HG02763 (cell line): Measurements from ENCODE around the gene TMEM26.
"Not testable (repeated sequence)": the region's sequence is repeated elsewhere in the genome, so short reads cannot be mapped to it uniquely, and the experiment has no call there.

Source experiments
- ATAC-seq: cut with Tn5 transposase; IDR thresholded peaks from one replicate; pipeline ENCODE4 v1.9.1; 2021; ENCODE audit warnings: mild to moderate bottlenecking, moderate library complexity; ENCODE audit not compliant: unreplicated experiment

Gene TMEM26

DNA sequence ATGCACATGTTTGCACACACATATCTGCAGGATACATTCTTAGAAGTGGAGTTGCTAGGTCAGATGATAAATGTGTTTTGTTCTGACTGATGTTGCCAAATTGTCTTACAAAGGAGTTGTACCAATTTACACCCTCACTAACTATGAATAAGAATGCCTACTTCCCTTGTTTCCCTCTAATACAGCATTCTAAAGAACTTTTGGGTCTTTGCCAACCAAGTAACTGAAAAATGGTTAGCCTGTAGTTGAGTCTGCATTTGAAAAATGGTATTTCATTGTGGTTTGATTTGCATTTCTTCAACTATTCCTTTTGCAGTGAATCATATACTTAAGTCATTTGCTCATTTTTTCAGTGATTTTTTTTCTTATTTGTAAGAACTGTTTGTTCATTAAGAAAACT is 48.4 kb downstream of the TMEM26 start:
- no peak for ATAC-seq

DNA sequence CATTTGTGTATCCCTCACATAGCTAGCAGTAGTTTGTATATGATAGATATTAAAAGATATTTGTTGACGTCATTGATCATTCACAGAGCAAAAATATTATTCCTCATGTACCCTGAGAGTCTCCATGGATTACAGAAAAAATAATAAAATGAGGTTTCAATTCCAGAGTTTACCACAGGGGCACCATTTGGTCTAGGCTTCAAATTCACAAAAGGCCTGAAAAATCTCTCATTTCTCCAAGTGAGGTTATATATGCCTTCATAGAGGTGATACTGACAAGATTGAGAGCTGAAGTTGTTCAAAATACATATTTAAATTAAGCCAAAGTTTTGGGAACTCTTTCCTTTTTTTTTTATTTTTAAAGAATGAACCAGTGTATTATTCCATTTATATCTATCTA is 52.7 kb downstream of the TMEM26 start:
- ATAC-seq = no peak

DNA sequence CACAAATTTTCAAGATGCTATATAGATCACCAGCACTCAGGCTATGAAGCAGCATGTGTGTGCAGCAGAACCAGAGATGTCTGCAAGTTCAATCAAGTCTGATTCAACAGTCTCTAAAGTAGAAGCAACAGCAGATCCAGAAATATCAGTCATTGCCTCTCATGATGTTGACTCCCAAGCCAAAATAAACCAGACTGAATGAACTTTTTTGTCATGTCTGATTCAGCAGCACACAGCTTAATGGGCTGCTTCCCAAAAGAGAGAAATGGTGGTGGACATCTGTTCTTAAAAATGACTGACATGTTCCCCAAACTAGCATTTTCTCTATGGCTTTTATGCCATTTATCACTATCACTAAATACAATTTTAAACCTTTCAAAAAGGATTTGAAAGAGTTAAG is 53.8 kb downstream of the TMEM26 start:
- ATAC-seq = no peak

DNA sequence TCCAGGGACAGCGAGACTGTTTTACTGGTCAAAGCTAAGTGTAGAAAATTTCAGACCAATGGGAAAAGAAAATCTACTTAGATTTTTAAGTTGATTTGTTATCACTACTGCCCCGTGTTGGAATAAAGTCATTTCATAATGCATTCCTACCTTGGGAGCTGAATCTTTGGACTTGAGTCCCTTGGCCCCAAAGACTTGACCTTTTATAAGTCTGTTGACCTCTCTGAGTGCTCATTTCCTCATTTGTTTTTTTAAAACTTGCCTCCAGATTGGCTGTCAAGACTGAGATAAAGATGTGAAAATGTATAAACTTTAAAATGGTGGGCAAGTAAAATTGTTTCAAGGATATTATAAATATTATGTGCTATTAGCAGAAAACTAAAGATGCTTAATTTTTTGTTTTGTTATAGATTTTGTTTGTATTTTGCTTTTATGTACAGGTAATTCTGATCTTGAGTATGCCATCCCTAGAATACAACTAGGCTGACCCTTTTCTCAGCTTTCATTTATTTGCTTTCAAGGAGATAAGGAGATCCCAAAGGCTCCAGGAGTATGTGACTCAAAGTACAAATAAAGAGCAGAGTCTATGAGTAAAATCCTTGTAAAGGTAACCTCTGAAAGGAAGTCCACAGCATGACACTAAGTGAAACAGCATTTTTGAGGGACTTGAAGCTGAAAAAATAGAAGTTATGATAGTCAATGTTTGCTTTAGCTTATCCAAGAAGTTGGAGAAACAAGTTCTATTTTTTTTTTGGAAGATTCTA is 54.6 kb downstream of the TMEM26 start:
- no peak for ATAC-seq

DNA sequence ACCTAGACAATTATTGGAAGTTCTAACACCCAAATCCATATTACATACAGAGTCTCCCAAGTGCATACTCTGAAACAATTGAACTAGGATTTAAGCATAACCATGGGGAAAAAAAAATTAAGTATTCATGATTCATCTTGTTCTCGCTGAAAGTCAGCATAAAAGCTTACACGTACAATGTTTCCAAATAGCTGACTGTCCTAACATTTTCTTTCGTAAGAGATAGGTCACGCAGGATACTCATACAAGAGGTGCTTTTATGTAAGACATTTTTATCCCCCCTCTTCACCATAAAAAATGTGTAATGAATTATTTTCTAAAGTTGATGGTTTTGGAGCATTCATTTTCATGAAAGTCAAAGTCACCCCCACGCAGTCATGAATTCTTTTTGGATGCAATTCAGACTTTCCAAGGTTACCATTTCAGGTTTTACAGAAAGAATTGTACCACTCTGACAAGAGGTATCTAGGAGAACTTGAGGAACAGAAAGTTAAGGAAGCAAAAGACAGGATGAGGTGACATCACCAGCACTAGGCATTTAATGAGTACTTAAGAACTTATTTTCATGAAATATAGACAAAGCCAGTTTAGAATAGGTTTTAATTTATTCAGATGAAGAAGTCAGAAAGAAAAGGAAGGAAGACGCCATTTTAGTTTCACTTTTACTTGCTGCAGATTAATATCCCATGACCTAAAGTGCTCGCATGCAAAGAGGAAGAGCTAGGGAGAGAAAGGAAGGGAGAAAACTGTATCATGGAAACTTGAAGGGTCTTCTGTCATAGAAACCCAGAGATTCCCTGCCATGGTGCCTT is 55.8 kb downstream of the TMEM26 start:
- peak; percentile 70 for ATAC-seq

DNA sequence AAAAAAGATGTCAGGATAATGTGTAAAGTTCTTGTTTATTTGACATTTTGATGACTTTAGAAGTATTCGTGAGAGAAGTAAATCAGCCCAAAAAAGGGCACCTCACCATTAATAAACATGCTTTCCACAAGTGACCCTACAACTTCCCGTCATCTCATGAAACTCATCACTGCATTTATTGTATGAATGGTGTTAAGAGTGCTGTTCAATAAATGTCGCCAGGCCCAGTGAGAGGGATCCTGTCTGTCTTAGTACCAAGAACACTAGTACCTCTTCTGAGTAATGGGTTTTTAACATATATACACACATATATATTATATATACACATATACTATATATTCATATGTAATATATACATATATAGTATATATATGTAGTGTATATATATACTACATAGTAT is 61.9 kb downstream of the TMEM26 start:
- ATAC-seq = peak; percentile 28

DNA sequence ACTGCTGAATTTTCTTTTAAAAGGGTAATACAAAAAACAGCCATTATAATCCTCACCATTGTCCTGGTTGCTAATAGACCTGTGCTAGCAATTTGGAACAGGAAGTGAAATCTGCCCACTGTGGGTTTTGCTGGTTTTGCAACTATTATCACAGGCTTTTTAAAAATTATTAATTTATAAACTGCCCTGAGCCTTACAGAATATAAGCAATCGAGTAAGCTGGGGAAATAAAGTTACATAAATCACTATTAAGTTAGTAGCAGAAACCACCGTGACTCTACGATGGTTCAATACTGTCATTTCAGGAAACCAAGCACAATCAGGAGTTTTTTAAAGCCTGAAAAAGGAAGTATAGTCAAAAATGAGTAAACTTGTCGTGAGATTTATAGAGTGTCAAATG is 62.3 kb downstream of the TMEM26 start:
- peak; percentile 79 for ATAC-seq

DNA sequence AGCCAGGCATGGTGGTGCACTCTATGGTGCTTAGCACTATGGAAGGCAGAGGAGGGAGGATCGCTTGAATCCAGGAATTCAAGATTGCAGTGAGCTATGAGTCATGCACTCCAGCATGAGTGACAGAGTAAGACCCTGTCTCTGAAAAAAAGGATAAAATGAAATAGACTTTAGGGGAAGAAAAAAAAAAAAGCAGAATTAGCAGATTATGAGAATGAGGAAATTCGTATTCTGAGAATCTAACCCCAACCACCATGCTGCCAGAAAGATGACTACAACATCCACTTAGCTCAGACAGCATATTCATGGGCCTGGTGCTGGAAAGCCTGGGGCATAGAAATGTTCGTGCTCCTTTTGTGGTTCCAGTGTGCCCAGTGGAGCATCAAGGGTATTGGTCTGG is 63.3 kb downstream of the TMEM26 start:
- no peak for ATAC-seq

DNA sequence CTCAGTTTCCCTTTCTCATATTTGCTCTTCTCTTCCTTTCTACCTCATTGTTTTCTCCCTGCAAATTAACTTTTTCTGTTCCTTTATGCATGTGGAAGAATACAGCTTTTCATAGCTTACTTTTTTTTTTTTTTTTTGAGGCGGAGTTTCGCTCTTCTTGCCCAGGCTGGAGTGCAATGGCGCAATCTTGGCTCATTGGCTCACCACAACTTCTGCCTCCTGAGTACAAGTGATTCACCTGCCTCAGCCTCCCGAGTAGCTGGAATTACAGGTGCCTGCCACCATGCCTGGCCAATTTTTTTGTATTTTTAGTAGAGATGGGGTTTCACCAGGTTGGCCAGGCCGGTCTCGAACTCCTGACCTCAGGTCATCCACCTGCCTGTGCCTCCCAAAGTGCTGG is 64.2 kb downstream of the TMEM26 start:
- ATAC-seq = not testable (repeated sequence)

DNA sequence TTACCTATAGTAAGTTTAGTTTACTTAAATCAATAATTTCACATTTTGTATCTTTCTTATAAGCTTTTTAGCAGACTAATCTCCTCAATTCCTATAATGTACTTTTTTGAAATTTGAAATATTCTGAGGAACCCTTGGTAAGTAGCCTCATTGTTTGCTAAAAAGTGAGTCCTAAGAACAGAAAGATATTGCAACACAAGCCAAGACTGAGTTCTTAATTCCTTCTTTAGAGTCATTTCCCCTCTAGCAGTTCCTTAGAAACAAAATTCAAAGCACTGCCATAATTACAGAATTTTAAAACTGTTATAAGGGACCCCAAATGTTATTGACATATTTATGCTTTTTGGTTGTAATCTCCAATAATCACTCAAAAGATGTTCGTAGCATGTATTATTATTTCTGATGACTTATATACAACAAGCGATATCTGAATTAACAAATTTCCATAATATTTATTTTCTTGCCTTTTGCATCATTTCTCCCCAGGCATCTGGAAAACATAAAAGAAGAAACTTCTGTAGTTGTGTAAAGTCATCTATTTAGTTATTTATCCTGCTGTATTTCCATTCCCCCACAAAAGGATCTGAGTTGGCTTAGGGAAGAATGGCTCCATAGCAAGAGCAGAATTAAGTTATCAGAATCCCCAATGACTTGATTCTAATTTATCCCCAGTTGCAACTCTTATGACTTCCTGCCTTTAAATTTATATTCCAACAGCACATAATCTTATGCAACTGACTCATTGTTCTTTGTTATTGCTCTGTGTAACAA is 67.8 kb downstream of the TMEM26 start:
- no peak for ATAC-seq

DNA sequence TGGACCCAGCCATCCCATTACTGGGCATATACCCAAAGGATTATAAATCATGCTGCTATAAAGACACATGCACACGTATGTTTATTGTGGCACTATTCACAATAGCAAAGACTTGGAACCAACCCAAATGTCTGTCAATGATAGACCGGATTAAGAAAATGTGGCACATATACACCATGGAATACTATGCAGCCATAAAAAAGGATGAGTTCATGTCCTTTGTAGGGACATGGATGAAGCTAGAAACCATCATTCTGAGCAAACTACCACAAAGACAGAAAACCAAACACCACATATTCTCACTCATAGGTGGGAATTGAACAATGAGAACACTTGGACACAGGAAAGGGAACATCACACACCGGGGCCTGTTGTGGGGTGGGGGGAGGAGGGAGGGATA is 72.0 kb downstream of the TMEM26 start:
- ATAC-seq = not testable (repeated sequence)

DNA sequence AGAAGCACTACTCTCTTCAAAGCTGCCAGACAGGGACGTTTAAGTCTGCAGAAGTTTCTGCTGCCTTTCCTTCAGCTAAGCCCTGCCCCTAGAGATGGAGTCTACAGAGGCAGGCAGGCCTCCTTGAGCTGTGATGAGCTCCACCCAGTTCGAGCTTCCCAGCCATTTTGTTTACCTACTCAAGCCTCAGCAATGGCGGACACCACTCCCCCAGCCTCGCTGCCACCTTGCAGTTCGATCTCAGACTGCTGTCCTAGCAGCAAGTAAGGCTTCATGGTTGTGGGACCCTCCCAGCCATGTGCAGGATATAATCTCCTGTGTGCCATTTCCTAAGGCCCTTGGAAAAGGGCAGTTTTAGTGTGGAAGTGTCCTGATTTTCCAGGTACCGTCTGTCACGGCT is 74.3 kb downstream of the TMEM26 start:
- no peak for ATAC-seq

DNA sequence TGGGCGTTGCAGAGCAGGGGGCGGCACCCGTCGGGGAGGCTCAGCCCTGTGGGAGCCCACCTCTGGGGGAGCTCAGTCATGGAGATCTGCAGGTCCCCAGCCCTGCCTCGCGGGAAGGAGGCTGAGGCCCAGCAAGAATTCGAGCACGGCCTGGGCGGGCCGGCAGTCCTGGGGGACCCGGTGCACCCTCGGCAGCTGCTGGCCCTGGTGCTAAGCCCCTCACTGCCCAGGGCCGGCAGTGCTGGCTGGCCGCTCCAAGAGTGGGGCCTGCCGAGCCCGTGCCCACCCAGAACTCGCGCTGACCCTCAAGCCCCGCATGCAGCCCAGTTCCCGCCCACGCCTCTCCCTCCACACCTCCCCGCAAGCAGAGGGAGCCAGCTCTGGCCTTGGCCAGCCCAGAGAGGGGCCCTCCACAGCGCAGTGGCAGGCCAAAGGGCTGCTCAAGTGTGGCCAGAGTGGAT is 76.2 kb downstream of the TMEM26 start:
- no peak for ATAC-seq

DNA sequence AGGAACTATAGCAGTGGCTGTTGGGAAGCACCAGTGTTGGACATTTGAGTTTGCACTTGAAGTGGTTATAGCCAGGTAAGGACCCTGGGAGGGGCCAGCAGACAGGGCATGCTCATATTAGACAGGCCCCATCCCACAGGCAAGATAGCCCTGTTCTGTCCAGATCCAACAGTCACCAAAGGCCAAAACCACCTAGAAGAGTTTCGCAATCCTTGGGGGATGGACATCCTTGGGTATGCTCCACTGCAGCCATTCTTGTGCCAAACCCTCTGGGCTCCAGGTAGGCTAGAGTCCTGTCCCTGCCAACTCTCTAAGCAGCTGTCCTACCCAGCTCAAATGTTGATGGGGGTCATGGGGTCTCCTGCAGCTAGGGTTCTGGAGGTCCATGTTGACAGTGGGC is 76.8 kb downstream of the TMEM26 start:
- ATAC-seq = no peak

DNA sequence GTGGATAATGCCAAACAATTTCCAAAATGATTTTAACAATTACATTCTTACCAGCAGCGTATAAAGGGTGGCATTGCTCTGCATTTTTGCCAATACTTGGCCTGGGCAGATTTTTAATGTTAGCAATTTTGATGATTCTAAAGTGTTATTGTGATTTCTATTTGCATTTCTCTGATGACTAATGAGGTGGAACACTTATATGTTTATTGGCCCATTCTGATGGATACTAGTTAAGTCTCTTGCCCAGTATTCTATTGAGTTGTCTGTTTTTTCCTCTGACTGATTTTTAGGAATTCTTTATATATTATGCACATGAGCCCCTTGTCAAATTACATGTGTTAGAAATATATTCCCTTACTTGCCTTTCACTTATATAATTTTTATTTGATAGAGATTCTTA is 86.8 kb downstream of the TMEM26 start:
- no peak for ATAC-seq

DNA sequence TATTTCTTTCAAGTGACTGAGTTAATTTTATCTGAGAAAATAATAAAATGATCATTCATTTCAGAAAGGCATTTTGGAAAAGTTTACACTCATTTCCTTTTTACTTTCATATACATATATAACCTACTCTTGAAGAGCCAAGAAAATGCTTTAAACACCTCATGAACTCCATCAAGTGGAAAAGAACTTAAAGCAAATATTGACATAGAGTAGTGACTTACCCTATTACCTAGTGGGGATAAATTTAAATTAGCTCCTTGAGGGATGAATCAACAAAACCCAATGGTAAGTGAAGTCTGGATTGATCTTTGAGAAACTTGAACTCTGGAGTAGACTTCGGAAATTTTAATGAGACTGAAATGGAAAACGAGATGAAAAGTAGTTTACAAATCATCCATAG is 88.6 kb downstream of the TMEM26 start:
- no peak for ATAC-seq

DNA sequence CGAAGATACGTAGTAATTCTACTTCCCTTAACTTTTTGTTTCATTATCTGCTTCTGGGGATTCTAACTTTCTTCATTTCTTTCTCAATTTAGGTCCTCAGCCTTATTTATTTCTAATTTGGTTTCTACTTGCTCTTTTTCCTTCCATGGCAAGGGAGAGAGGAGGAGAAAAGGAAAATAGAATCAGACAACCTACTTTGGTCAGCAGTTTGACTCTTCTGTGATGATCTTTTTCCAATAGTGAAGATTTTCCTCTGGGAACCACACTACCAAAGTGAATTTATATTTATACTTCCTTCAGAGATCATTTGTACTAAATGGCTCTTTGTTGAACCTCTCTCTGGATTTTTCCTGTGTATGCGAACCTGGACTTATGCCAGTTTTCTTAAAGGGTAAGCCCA is 90.2 kb downstream of the TMEM26 start:
- no peak for ATAC-seq

DNA sequence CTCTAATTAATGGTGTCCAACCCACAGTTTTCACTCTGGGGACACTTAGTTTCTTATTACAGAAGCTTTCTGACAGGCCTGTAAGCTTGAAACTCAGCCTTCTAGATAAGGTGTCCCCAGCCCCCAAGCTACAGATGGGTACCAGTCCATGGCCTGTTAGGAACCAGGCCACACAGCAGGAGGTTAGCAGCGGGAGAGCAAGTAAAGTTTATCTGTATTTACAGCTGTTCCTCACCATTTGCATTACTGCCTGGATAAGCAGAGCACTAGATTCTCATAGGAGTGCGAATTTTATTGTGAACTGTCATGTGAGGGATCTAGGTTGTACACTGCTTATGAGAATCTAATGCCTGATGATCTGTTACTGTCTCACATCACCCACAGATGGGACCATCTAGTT is 93.7 kb downstream of the TMEM26 start:
- no peak for ATAC-seq

DNA sequence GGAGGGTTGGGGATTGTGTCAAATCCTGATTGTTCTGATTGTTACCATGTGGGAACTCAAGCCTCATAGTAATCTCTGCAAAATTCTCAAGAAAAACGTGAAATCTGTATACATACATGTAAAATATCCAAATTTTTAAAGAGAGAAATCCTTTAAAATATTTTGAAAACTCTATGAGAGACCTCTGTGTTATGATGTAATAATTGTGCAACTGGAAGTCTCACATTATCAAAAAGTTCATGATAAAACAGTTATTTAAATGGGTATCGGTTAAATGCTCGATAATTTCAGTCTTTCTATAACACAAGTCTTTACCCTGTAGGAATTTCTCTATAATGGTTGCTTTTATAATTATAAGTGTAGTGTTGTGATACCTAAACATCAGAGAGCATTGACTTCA is 95.5 kb downstream of the TMEM26 start:
- no peak for ATAC-seq
